ENCODE results near the gene FPGS.
"Not testable (repeated sequence)": the region's sequence is repeated elsewhere in the genome, so short reads cannot be mapped to it uniquely, and the experiment has no call there.

Gene FPGS

GRCh38 chr9:127802576-127803443 is at the start of gene FPGS:
Gene FPGS, plus strand, starts transcription at chr9:127802882. Its CDS starts 43 bp downstream, at chr9:127802925.
- DNase-seq (ENCODE audit: low read depth), result peak; percentile 91

- no peak for DNase-seq (ENCODE audit: low read depth)
Measured at GRCh38 chr9:127753148-127753547, 49.5 kb upstream of the FPGS start.

DNA sequence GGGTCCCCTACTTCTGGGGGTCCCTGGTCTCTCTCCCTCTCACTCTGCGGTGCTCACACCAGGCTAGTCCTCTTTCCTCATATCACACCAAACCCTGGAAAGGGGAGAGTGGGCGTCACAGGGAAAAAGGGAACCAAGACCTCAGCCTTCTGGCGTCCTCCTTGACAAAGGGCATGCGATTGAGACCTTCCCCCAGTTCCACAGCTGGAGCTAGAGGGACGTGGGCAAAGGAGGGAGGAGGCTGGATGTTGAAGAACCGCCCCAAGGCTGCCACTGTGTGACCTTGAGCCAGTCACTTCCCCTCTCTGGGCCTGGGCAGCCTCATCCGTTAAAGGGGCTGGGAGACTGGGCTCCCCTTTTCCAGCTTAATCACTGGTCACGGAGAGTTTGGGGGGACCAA is 49.1 kb upstream of the FPGS start:
- no peak for DNase-seq (ENCODE audit: low read depth)

DNA sequence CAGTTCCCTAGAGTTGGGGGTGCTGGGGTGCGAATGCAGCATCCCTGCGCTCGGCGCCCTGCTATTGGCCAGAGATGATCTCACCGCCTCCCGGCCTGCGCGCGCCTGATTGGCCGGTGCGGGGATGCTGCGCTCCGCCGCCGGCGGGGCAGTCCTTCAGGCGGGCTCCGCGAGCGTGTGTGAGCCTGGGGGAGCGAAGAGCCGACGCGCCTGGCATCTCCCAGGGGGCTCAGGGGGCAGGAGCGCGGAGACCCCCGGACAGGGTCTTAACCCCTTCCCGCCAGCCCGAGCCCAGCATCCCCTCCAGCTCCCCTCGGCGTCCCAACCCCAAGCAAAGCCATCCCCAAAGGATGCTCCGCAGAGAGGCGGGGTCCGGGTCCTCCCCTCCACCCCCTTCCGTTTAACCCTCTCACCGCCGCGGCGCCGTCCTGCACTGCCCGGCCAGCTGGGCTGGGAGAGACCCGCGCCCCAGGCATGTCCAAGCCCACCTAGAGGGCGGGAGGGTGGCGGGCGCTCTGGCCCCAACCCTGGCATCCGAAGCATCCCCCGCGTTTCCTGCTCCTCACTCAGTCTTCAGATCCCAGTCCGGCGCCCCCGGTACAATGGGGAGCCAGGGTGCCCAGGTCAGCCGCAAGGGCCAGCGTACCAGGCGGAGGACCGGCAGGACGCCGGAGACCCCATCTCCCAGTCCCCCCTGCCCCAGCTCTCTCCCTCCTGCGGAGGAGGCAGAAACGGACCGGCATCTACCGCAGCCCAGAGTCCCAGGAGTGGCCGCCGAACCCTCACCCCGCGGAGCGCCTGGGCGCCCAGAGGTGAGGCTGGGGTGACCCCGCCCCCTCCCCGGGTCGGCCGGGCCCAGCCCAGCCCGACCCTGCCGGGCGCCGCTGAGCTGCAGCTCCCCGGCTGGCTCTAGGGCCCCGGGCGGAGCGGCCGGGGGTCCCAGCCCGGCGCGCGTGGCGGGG is 48.3 kb upstream of the FPGS start:
- no peak for DNase-seq (ENCODE audit: low read depth)

GRCh38 chr9:127755061-127756060 is 47.3 kb upstream of the FPGS start:
- no peak for DNase-seq (ENCODE audit: low read depth)

DNA sequence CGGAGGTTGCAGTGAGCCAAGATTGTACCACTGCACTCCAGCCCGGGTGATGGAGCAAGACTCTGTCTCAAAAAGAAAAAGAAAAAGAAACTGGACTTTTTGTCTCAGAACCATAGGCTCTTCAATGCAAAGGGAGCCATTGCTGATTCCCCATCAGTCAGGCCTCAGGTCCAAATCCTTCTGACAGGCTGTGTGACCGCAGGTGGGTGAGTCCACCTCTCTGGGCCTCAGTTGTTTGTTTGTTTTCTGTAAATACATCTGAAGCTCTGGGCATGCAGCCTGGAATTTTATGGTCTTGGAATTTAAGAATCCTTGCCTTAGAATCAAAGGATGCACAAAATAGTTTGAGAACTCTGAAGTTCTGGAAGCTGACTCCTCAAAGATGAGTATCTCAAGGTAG is 46.4 kb upstream of the FPGS start:
- DNase-seq (ENCODE audit: low read depth), result no peak

- not testable (repeated sequence) for DNase-seq (ENCODE audit: low read depth)
Measured at GRCh38 chr9:127756776-127757175, 45.9 kb upstream of the FPGS start.

- no peak for DNase-seq (ENCODE audit: low read depth)
Measured at GRCh38 chr9:127758843-127759242, 43.8 kb upstream of the FPGS start.

DNA sequence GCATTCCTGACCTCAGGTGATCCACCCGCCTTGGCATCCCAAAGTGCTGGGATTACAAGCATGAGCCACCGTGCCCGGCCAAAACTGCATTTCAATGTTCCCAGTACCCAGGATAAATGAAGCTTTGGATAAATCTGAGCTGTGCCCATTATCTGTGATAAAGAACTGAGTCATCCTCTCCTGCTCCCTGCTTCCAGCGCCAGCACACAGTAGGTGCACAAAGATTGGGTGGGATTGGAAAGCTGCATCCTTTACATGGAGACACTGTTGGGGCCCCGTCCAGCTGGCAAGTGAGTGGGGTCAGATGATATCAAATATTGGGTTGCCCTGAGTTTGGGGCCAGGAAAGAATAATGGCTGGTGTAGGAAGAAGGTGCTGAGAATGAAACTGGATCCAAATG is 41.6 kb upstream of the FPGS start:
- DNase-seq (ENCODE audit: low read depth), result no peak

GRCh38 chr9:127761491-127761956 is 41.2 kb upstream of the FPGS start:
- no peak for DNase-seq (ENCODE audit: low read depth)

DNA sequence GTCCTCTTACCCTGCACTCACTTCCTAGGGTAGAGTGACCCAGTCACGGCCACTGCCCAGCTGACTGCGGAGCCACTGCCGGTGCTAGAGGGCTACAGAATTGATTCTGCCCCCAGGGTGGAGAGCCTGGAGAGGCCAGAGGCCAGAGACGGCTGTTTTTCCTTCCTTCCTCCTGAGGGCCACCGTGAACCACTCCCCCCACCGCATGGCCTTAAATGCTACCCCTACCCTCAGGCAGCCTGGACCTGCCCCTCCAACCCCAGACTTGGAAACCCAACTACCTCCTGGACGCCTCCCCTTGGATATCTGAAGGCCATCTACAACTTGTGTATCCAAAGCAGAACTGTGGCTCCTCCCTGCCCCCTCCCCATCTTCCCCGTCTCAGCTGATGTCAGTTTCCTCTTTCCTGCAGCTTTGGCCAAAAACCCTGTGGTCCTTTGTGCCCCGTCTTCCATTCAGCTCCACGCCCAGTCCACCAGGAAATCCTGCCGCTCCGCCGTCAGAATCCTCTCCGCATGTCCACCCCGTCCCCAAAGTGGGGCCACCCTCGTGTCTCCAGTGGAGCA is 40.5 kb upstream of the FPGS start:
- DNase-seq (ENCODE audit: low read depth), result no peak

GRCh38 chr9:127763918-127764384 is 38.7 kb upstream of the FPGS start:
- no peak for DNase-seq (ENCODE audit: low read depth)

- no peak for DNase-seq (ENCODE audit: low read depth)
Measured at GRCh38 chr9:127765418-127765817, 37.3 kb upstream of the FPGS start.

DNA sequence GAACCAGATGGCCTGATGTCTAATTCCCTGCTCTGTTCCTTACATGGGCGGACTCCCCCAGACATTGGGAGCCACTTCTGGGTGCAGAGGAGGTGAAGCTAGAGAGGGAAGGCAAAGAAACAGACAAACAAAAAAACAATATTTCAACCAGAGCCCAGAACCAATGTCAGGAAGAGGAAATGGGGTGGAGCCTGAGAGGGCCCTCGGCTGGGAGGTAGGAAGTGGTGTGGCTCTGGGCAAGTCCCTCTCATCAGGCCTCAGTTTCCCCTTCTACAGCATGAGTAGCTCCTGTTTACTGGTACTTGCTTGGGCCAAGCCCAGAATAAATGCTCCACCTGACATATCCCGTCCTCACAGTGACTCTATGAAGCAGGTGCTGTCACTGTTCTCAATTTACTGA is 35.3 kb upstream of the FPGS start:
- no peak for DNase-seq (ENCODE audit: low read depth)

- DNase-seq (ENCODE audit: low read depth), result no peak
Measured at GRCh38 chr9:127767909-127768331, 34.8 kb upstream of the FPGS start.

- no peak for DNase-seq (ENCODE audit: low read depth)
Measured at GRCh38 chr9:127768698-127769097, 34.0 kb upstream of the FPGS start.

- DNase-seq (ENCODE audit: low read depth), result no peak
Measured at GRCh38 chr9:127769101-127769500, 33.6 kb upstream of the FPGS start.

DNA sequence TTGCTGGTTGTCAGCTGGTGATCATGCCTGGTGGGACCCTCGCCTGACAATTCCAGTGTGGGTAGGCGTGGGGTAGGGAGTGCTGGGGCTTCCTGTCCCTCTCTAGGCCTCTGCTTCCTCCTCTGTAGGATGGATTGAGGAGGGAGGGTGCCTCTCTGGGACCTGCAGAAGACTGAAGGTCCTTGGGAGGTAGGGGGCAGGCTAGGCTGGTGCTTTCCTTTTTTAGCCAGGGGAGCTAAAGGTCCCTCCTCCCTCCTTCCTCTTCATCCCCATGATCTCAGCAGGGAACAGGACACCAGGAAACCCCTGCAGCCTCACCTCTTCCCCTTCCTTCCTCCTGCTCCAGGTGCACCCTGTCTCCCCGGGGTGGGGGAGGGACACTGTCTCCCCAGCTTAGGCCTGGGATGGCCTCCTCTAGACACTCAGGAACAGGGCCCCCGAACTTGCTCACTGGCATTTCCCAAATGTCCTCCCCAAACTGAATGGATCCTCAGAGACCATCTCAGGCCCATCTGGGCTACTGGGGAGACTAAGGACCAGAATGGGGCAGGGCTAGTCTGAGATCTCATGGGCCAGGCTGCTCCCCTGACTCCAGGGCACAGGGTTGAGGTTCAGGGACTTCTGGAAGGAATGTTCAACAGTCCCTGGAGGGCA is 32.6 kb upstream of the FPGS start:
- no peak for DNase-seq (ENCODE audit: low read depth)

DNA sequence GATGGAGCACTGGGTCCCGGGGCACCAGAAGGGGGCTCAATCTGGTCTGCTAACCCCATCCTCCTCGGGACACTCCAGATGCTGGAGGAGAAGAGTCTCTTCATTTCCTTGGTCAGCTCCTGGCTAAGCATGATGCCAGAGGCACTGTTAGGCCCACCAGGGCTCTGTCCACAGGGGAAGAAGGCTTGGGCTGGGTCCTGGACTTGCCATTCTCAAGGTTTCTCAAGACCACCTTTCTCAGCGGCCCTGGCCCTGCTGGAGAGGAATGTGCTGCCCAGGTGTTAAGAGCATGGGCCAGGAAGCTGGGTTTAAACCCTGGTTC is 32.1 kb upstream of the FPGS start:
- no peak for DNase-seq (ENCODE audit: low read depth)

DNA sequence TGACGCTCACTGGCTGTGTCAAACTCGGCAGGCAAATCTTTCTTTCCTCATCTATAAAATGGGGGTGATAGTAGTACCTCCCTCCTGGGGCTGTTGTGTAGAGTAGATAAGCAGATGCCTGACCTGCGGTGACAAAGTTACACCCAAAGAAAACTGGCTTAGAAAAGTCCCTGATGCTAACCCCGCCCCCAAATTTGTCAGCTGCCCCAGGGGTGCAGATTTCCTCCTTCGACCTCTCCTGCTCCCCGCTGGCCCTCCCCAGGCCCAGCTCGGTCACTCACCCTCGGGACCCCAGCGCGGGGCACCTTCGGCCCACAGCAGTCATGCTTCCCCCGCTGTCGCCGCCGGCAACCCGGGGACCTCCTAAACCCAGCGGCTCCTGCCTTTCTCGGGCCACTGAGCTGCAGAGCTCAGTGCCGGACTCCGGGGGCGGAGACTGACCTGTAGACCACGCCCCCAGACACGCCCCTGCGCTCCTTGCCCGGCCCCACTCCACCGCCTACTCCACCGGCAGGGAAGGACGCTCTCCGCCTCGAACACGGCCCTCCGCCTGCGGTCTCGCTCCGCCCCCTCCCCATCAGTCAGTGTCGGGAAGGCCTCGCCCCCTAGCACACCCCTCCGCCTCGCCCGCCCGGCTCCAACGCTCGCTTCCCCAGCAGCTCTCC is 31.6 kb upstream of the FPGS start:
- peak; percentile 96 for DNase-seq (ENCODE audit: low read depth)
